Activated T-cell treated with anti-CD3 and anti-CD28 coated beads for 48 hours (primary cell): ENCODE measurements around the gene CCDC40.

Experiments used
- DNase-seq: peaks from one replicate; pipeline ENCODE4 v3.0.0-alpha.2; 2020; ENCODE audit warnings: low read depth

Gene CCDC40

DNA sequence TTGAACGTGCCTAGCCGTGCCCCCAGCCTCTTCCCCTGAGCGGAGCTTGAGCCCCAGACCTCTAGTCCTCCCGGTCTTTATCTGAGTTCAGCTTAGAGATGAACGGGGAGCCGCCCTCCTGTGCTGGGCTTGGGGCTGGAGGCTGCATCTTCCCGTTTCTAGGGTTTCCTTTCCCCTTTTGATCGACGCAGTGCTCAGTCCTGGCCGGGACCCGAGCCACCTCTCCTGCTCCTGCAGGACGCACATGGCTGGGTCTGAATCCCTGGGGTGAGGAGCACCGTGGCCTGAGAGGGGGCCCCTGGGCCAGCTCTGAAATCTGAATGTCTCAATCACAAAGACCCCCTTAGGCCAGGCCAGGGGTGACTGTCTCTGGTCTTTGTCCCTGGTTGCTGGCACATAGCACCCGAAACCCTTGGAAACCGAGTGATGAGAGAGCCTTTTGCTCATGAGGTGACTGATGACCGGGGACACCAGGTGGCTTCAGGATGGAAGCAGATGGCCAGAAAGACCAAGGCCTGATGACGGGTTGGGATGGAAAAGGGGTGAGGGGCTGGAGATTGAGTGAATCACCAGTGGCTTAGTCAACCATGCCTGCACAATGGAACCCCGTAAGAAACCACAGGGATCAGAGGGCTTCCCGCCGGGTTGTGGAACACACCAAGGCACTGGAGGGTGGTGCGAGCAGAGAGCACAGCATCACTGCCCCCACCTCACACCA, 65.7 kb downstream of the CCDC40 start:
- DNase-seq, result no peak

DNA sequence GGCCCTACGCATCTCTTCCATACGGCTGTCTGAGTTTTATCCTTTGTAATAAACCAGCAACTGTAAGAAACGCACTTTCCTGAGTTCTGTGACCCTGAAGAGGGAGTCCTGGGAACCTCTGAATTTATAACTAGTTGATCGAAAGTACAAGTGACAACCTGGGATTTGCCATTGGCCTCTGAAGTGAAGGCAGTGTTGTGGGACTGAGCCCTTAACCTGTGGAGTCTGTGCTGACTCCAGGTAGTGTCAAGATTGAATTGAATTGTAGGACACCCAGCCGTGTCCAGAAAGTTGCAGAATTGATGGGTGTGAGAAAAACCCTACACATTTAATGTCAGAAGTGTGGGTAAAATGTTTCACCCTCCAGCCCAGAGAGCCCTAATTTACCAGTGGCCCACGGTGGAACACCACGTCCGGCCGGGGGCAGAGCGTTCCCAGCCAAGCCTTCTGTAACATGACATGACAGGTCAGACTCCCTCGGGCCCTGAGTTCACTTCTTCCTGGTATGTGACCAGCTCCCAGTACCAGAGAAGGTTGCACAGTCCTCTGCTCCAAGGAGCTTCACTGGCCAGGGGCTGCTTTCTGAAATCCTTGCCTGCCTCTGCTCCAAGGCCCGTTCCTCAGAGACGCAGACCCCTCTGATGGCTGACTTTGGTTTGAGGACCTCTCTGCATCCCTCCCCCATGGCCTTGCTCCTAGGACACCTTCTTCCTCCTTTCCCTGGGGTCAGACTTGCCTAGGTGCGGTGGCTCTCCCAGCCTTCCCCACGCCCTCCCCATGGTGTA, 66.4 kb downstream of the CCDC40 start:
- no peak for DNase-seq

DNA sequence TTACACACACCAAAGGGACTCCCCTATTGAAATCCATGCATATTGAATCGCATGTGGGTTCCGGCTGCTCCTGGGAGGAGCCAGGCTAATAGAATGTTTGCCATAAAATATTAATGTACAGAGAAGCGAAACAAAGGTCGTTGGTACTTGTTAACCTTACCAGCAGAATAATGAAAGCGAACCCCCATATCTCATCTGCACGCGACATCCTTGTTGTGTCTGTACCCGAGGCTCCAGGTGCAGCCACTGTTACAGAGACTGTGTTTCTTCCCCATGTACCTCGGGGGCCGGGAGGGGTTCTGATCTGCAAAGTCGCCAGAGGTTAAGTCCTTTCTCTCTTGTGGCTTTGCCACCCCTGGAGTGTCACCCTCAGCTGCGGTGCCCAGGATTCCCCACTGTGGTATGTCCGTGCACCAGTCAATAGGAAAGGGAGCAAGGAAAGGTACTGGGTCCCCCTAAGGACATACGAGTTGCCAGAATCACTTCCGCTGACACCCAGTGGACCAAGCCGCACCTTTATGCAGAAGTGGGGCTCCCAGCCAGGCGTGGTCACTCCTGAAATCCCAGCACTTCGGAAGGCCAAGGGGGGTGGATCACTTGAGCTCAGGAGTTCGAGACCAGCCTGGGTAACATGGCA, 67.1 kb downstream of the CCDC40 start:
- no peak for DNase-seq

DNA sequence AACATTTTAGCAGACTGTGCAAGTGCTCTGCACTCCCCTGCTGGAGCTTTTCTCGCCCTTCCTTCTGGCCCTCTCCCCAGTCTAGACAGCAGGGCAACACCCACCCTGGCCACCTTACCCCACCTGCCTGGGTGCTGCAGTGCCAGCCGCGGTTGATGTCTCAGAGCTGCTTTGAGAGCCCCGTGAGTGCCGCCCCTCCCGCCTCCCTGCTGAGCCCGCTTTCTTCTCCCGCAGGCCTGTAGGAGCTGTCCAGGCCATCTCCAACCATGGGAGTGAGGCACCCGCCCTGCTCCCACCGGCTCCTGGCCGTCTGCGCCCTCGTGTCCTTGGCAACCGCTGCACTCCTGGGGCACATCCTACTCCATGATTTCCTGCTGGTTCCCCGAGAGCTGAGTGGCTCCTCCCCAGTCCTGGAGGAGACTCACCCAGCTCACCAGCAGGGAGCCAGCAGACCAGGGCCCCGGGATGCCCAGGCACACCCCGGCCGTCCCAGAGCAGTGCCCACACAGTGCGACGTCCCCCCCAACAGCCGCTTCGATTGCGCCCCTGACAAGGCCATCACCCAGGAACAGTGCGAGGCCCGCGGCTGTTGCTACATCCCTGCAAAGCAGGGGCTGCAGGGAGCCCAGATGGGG, 68.0 kb downstream of the CCDC40 start:
- DNase-seq, result no peak

DNA sequence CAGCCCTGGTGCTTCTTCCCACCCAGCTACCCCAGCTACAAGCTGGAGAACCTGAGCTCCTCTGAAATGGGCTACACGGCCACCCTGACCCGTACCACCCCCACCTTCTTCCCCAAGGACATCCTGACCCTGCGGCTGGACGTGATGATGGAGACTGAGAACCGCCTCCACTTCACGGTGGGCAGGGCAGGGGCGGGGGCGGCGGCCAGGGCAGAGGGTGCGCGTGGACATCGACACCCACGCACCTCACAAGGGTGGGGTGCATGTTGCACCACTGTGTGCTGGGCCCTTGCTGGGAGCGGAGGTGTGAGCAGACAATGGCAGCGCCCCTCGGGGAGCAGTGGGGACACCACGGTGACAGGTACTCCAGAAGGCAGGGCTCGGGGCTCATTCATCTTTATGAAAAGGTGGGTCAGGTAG, 68.5 kb downstream of the CCDC40 start:
- no peak for DNase-seq

DNA sequence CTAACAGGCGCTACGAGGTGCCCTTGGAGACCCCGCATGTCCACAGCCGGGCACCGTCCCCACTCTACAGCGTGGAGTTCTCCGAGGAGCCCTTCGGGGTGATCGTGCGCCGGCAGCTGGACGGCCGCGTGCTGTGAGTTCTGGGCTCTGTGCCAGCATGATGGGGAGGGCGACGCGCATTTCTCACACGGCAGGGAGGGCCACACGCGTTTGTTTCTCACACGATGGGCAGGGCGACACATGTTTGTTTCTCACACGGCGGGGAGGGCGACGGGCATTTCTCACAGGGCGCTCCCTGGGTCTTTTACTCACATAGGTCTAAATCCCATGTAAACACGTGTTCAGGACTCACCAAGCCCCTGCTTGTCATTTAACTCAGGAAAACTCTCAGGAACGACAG, 69.3 kb downstream of the CCDC40 start:
- no peak for DNase-seq

DNA sequence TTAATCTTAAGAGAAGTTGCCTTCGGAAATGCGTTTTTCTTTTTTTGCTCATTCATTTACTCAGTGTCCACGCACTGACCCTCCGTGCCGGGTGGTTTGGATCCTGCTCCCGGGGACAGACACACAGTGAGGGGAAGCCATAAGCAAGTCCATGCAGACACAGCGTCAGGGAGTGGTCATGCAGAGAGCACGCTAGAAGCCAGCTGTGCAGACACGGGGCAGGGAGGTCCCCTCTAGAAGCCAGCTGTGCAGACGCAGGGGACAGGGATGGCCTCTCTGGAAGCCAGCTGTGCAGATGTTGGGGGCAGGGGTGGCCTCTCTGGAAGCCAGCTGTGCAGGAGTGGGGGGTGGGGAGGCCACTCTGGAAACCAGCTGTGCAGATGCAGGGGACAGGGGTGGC, 69.7 kb downstream of the CCDC40 start:
- DNase-seq, result no peak

DNA sequence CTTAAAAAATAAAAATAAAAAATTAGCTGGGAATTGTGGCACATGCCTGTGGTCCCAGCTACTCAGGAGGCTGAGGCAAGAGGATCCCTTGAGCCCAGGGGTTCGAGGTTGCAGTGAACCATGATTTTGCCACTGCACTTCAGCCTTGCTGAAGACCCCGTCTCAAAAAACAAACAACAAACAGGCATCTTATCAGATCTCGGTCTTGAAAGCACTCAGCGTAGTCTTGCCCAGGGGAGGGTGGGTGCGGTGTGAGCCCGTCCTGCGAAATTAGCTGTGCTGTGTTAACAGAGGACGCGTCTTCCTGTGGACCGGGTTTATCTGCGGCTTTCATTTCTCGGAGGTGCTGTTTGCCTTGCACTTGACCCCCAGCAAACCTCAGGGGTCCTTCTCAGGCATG, 70.3 kb downstream of the CCDC40 start:
- DNase-seq, result no peak

DNA sequence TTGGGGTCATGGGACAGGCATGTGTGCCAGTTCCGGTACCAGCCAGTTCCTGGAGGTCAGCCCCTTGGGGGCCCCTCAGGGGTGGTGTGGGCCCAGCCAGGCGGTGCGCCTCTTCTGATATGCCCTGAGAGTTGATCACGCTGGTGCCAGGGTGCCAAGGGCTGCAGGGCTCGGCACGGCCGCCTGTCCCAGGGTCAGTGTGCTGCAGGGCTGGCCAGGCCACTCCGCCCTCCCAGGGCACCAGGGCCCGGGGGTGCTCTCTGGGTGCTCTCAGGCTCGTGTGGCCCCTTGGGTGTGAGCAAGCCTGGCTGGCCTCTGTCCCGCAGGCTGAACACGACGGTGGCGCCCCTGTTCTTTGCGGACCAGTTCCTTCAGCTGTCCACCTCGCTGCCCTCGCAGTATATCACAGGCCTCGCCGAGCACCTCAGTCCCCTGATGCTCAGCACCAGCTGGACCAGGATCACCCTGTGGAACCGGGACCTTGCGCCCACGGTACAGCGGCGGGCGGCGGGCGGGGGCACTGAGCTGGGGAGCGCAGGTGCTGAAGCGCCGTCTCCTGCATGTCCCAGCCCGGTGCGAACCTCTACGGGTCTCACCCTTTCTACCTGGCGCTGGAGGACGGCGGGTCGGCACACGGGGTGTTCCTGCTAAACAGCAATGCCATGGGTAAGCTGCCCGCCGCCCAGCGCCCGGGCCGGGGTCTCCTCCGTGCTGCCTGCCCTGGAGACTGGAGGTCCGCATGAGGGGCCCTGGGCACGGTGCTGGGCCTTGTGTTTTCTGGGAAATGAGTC, 71.0 kb downstream of the CCDC40 start:
- no peak for DNase-seq

DNA sequence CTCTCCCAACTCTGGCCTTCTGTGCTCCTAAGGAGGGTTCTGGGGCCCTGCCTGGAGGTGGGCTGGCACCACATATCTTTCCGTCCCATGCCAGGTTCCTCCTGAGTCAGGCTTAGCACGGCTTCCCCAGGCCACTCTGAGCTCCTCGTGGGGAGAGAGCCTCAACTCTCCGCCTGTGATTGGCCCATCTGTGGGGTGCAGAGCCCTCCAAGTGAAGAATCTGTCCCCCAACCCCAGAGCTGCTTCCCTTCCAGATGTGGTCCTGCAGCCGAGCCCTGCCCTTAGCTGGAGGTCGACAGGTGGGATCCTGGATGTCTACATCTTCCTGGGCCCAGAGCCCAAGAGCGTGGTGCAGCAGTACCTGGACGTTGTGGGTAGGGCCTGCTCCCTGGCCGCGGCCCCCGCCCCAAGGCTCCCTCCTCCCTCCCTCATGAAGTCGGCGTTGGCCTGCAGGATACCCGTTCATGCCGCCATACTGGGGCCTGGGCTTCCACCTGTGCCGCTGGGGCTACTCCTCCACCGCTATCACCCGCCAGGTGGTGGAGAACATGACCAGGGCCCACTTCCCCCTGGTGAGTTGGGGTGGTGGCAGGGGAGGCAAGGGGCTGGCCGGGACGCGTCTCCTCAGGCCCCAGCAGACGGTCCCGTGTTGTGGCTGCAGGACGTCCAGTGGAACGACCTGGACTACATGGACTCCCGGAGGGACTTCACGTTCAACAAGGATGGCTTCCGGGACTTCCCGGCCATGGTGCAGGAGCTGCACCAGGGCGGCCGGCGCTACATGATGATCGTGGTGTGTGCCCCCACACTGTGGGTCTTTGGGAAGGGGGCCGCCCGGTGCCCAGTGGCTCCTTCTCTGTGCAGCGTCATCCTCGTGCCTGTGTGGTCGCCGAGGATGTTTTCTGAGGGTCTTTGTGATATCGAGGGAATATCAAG, 71.9 kb downstream of the CCDC40 start:
- DNase-seq, result no peak

DNA sequence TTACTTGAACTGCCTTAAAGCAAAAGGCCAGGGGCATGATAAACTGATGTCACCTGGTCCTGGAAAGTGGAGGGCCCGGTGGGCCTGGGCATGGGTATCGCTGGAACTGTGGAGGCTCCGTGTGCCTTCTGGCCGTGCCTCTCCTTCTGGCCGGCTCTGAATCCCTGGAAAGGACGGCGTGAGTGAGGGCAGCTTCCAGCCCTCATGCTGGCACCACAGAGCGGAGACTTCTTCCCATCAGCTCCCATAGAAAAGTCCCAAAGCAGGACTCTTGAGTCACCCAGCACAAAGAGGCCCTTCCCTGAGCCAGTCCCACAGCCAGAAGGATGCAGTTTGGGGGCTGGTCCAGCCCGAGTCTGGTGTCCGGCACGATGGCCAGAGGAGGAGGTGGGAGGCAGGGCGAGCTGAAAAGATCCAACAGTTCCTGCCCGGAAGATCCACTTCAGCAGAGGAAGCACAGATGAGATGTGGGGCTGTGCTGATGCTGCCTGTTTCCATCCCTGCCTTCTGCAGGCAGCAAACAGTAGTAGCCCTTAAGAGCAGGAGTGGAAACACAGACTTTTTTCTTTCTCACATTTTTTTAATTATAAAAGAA, 72.7 kb downstream of the CCDC40 start:
- DNase-seq, result no peak

DNA sequence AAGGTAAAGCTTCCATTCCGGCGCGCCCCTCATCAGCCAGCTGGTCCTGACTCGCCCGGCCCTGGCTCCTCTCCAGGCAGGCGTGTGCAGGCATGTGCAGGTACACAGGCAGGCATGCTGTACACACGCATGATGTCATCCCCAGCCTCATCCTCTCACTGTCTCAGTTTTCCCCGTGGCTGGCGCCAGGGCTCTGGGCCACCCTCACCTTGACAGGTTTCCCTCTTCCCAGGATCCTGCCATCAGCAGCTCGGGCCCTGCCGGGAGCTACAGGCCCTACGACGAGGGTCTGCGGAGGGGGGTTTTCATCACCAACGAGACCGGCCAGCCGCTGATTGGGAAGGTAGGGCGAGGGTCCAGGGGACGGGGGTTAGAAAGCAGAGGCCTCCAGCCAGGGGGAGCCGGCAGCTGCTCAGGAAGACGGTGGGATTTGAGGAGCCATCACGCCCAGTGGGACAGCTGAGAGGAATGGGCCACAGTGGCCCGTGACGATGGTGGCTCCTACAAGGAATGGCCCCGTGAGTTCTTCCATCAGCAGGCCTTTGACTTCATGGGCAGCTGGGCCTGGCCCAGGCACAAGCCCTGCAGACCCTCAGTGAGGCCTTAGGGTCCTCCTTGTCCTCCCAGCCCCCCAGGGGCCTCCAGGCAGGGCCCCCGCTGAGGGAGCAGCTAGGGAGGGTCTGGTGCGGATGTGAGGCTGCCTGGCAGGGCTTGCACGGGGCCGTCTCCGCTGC, 73.4 kb downstream of the CCDC40 start:
- DNase-seq, result no peak

DNA sequence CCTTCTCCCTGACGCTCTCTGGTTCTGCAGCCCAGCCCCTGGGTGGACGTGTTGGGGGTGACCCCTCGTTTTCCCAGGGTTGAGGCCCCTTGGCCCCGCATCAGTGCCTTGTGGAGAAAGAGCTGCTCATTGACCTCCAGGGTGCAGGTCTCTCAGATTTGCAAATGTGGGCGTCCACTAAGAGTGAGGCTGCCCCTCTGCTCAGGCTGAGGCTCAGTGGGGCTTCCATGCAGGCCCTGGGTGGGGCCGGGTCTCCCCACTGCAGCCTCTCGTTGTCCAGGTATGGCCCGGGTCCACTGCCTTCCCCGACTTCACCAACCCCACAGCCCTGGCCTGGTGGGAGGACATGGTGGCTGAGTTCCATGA, 74.0 kb downstream of the CCDC40 start:
- no peak for DNase-seq

DNA sequence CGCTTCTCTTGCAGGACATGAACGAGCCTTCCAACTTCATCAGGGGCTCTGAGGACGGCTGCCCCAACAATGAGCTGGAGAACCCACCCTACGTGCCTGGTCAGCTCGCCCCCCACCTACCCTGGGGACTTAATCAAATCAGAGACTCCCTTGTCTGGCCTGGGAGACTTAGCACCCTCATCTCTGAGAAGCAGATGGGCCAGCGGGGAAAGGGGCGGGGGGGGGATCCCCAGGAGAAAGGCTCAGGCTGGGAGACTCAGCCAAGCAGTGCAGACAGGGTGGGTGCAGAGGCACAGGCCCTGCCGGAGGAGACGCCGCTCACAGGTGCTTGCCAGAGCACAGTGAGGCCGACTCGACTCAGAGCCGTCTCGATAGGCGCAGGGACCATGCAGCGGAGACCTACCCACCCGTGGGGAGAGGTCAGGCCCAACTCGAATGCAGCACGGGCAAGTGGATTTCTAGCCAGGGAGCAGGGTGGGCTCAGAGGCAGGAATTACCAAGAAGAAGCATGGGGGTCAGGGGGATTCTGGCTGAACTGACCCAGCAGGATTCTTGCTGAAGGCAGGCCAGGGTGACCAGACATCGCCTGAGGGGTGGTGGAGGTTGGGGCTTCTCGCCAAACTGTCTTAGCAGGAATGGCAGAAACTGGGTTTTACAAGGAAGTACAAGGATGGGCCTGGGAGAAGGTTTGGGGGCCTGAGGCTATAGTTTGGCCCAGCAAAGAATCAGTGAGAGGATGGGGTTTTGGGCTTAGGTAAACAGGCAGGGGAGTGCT, 74.7 kb downstream of the CCDC40 start:
- no peak for DNase-seq

DNA sequence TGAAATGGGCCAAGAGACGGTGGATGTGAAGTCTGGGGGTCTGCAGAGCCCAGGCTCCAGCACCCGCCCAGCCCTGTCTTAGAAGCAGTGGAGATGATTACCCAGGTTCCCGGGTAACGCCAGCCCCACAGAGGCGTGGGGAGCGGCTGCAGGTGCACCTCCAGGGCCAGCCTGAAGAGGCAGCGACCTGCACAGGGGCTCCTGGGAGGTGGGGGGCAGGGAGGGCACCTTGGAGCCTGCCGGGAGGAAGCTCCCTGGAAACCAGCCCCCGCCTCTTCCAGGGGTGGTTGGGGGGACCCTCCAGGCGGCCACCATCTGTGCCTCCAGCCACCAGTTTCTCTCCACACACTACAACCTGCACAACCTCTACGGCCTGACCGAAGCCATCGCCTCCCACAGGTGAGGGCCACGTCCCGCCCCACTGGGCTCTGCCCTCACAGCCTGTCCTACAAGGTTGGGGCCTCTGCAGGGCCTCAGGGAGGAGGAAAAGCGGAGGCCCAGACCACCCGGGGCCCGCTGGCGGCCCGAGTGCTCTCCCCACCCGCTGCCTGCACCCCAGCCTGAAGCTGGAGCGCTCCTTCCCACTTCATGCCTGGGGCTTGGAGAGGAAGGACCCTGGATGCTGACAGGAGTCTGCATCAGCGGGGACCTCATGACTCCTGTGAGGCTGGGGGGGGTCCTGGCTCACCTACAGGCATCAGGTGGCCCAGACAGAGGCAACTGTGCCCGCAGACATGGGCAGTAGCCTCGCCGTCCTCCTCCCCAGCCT, 75.4 kb downstream of the CCDC40 start:
- no peak for DNase-seq

DNA sequence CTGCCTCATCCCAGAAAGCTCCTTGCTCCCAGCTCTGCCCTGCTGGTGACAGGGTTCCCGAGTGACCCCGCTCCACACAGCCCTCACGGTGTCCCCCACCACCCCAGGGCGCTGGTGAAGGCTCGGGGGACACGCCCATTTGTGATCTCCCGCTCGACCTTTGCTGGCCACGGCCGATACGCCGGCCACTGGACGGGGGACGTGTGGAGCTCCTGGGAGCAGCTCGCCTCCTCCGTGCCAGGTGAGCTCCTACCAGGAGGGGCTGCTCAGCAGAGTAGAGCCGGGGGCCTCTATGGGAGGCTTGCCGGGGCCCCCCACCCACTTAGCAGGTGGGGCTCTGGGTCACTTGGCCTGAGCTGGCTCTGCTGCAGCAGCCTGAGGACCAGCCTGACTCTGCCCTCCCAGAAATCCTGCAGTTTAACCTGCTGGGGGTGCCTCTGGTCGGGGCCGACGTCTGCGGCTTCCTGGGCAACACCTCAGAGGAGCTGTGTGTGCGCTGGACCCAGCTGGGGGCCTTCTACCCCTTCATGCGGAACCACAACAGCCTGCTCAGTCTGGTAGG, 76.1 kb downstream of the CCDC40 start:
- no peak for DNase-seq

DNA sequence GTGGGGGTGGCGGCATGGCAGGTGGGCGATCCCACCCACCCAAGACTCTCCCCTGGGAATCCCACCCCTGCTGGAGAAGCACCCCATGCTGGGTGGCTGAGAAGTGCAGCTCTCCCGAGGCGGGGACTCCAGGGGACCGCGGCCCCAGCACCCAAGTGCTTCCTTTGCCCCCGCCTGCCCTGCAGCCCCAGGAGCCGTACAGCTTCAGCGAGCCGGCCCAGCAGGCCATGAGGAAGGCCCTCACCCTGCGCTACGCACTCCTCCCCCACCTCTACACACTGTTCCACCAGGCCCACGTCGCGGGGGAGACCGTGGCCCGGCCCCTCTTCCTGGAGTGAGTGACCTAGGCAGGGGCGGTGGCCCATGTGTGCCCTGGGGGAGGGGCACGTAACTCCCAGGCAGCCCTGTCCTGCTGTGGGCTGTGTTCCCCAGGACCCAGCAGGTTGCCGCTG, 76.6 kb downstream of the CCDC40 start:
- DNase-seq, result no peak

DNA sequence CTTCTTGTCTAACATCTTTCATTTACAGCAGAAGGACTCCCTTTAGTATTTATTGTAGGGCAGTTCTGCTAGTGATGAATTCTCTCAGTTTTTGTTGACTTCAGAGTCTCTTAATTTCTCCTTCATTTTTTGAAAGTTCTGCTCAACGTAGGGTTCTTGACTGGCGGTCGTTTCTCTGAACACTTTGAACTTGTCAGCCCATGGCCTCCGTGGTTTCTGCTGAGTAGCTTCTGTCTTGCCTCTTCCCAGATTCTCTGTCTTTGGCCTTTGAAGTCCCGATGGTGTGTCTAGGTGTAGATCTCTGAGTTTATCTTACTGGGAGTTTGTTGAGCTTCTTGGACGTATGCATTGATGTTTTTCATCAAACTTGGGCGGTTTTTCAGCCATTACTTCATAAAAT, 78.3 kb downstream of the CCDC40 start:
- no peak for DNase-seq
